Prostate gland (tissue), 2 donors: Measurements from ENCODE around the gene TCTA. TPM values are rescaled to one million over a fixed set of nuclear protein-coding genes. Genes with fewer than 3 reads are reported as not detected.

Source experiments
- DNase-seq: peaks from one replicate; pipeline ENCODE4 v3.0.0-alpha.2; 2019; ENCODE audit warnings: low spot score
- H3K27ac ChIP-seq, 2 donors: fragments of 200-600 bp; sonication (generic); 2 replicates each; pipeline ENCODE4 v1.5.1; 2017 to 2019
- H3K27me3 ChIP-seq: fragments of 200-600 bp; sonication (generic); replicated peaks from 2 replicates; pipeline ENCODE4 v1.5.1; 2019; ENCODE audit not compliant: insufficient read depth
- H3K36me3 ChIP-seq, 2 donors: fragments of 200-600 bp; sonication (generic); 1 replicate in 1 of 2; 2 replicates in 1 of 2; pipeline versions ENCODE4 v1.5.1 to v1.8.1; 2017 to 2019
- H3K4me1 ChIP-seq: fragments of 200-600 bp; sonication (generic); replicated peaks from 2 replicates; pipeline ENCODE4 v1.5.1; 2019
- H3K4me3 ChIP-seq, 2 donors: fragments of 200-600 bp; sonication (generic); 2 replicates each; pipeline ENCODE4 v1.5.1; 2017 to 2019
- H3K9me3 ChIP-seq: fragments of 200-600 bp; sonication (generic); 2 replicates; pipeline ENCODE4 v1.5.1; 2017
- POLR2A ChIP-seq: fragments of 450-650 bp; IDR thresholded peaks from one replicate; pipeline ENCODE4 v1.6.1; 2016; ENCODE audit warnings: antibody characterized with exemption, mild to moderate bottlenecking
- POLR2AphosphoS5 ChIP-seq: sonication (generic); formaldehyde crosslinking; IDR thresholded peaks from one replicate; pipeline ENCODE4 v1.6.1; 2017; ENCODE audit warnings: antibody characterized with exemption
- WGBS: methylation state at CpG from one replicate; pipeline ENCODE4 v1.1.5; 2018; 5-methylcytosine and 5-hydroxymethylcytosine counted together
- intact Hi-C: fragments of 100-400 bp; cut with DNase I; formaldehyde crosslinking; loops from one replicate; pipeline ENCODE4 v1.14.2; 2022
- total RNA-seq, 2 donors: library from RNA; depleted of rRNA; stranded (reverse); fragments of >200 nt; gene quantifications; one replicate each; pipeline ENCODE4 v1.1.0, GENCODE V29; 2016
- TF ChIP-seq, protein P1 (sequence below), 4 experiments: fragments of 200-600 bp in 2 of 4; fragments of 450-650 bp in 2 of 4; sonication (generic) in 2 of 4; IDR thresholded peaks; 1 replicate in 3 of 4; 2 replicates in 1 of 4; pipeline ENCODE4 v1.5.1; 2016 to 2019; ENCODE audit warnings: antibody characterized with exemption in 4 of 4, mild to moderate bottlenecking in 2 of 4, moderate library complexity in 2 of 4

Gene TCTA
- total RNA-seq, 2 donors from 2014 or later, result 39.6 to 70.0 TPM

DNA sequence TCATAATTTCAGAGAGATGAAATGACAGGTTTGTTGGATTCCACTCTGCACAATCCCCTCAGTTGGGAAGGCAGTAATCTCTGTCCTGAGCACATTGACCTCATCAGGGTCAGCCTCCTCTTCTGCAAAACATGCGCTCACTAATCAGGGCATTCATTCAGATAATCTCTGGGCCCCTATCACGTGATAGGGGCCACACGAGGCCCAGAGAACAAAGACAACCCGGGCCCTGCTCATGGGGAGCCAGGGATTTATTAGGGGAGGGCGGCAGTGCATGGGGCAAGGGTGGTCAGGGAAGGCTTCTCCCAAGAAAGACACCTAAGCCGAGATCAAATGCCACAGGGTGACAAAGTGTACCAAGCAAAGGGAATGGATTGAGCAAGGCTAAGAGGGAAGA, 1.1 kb downstream of the TCTA start:
- Histone ChIP-seq H3K27ac (no peak overlapping the region), H3K36me3 (no peaks in the 10 kb centered on the region), H3K27me3 (no peaks in the 10 kb centered on the region), H3K4me1 (peaks cover 11% of the 10 kb centered on the region), H3K9me3 (no peaks in the 10 kb centered on the region), H3K4me3 (peak overlapping the region; percentile 88 to 98)
- TF ChIP-seq POLR2A (no peak), POLR2AphosphoS5 (no peak)
- TF ChIP-seq, protein P1, sequence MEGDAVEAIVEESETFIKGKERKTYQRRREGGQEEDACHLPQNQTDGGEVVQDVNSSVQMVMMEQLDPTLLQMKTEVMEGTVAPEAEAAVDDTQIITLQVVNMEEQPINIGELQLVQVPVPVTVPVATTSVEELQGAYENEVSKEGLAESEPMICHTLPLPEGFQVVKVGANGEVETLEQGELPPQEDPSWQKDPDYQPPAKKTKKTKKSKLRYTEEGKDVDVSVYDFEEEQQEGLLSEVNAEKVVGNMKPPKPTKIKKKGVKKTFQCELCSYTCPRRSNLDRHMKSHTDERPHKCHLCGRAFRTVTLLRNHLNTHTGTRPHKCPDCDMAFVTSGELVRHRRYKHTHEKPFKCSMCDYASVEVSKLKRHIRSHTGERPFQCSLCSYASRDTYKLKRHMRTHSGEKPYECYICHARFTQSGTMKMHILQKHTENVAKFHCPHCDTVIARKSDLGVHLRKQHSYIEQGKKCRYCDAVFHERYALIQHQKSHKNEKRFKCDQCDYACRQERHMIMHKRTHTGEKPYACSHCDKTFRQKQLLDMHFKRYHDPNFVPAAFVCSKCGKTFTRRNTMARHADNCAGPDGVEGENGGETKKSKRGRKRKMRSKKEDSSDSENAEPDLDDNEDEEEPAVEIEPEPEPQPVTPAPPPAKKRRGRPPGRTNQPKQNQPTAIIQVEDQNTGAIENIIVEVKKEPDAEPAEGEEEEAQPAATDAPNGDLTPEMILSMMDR (IDR thresholded peaks at IDR 0.05), result no peak
- 92% methylated on average over 6 of the region's 6 CpGs for WGBS
- intact Hi-C loops, result loop anchor here (5.0 to 10.0 kb wide), 4 partner anchors 54 to 409 kb away; partner anchors contain the start of genes GPX1, QRICH1 and WDR6
- no peak for DNase-seq

DNA sequence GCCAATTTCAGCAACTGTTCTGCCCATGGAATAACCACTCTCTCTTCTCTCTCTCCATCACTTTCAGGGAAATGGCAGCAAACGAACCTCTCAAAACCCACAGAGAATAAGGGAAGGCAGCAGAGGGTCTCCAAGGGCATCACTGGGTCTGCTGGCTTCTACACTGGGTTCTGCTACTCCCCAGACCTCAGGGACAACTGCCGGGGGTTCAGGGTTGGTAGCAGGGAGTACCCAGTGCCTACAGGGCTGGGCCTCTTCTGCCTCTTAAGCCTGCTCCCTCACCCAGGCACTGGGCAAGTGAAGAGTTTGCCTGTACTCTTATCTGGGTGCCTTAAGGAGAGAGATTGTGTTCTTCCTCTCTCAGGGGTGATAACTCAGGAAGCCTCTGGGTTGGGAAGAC, 2.5 kb downstream of the TCTA start:
- Histone ChIP-seq H3K27ac (no peak overlapping the region), H3K4me3 (no peak overlapping the region), H3K27me3 (no peaks in the 10 kb centered on the region), H3K36me3 (no peaks in the 10 kb centered on the region), H3K4me1 (peaks cover 11% of the 10 kb centered on the region), H3K9me3 (no peaks in the 10 kb centered on the region)
- DNase-seq, result no peak
- intact Hi-C loops, result loop anchor here (5.0 to 10.0 kb wide), 4 partner anchors 53 to 410 kb away; partner anchors contain the start of genes GPX1, QRICH1 and WDR6
- WGBS, result 98% methylated on average over 2 of the region's 2 CpGs
- TF ChIP-seq, protein P1 (IDR thresholded peaks at IDR 0.05), result no peak
- TF ChIP-seq POLR2AphosphoS5 (no peak), POLR2A (no peak)

DNA sequence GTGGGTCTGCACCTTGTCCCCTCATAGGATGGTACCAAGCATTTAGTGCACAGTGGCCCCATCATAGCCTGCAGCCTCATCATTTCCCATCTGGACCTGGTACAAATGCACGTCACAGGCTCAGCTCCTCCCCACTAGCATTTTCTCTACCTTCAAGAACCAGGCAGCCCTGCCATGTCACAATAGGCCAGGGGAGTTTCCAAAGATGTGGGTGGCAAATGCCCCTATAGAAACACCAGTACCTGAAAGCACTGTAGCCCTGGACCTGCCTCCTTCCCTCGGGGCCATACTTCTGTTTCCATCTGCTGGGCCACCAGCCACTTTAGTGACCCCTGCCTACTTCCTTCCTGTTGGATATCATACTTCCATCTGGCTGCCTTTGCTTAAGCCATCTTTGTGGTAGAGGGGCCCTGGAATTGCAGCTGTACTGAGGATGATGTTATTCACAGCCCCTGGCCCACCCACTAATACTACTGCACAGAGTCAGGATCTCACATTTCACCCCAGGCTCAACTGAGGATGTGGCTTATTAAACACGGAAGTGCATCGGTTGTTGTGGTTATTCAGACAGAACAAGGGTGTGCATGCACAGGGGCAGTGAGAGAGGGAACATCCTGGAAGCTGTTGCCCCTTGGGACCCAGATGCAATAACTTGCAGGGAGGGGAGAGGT, 3.8 kb downstream of the TCTA start:
- no peak for TF ChIP-seq POLR2A
- TF ChIP-seq, protein P1 (IDR thresholded peaks at IDR 0.05), result no peak
- no peak for TF ChIP-seq POLR2AphosphoS5
- 37% methylated on average over 4 of the region's 4 CpGs for WGBS
- Histone ChIP-seq H3K4me3 (no peak overlapping the region), H3K9me3 (no peaks in the 10 kb centered on the region), H3K27ac (no peak overlapping the region), H3K36me3 (no peaks in the 10 kb centered on the region), H3K4me1 (peaks cover 11% of the 10 kb centered on the region), H3K27me3 (no peaks in the 10 kb centered on the region)
- DNase-seq, result no peak
- intact Hi-C loops, result loop anchor here (10.0 kb wide), 1 partner anchor 411 kb away; the partner anchor contains the start of gene WDR6

DNA sequence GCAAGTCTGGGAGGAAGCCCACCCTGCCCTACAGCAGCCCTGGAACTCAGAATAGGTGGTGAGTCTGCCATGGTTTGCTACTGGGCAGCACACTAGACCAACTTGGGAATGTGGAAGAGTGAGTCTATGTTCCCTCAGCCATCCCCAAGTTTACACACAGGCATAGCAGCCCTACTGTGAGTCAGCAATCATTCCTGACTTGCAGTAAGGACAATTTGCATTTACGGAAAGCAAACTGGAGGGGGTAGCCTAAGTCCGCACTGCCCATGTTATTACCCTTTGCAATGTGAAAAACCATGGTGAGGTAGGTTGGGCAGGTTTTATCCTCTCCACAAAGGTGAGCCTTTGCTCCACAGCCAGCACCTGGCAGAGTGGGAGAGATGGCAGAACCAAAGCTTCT, 4.6 kb downstream of the TCTA start:
- H3K36me3 ChIP-seq, result no peaks in the 10 kb centered on the region
- H3K4me1 ChIP-seq, result peaks cover 11% of the 10 kb centered on the region
- intact Hi-C loops, result loop anchor here (10.0 kb wide), 1 partner anchor 412 kb away; the partner anchor contains the start of gene WDR6
- TF ChIP-seq POLR2A, result no peak
- TF ChIP-seq POLR2AphosphoS5, result no peak
- TF ChIP-seq, protein P1 (IDR thresholded peaks at IDR 0.05), result no peak
- no peaks in the 10 kb centered on the region for H3K9me3 ChIP-seq
- H3K27me3 ChIP-seq, result no peaks in the 10 kb centered on the region
- H3K4me3 ChIP-seq, result no peak overlapping the region
- 92% methylated on average over 2 of the region's 2 CpGs for WGBS
- H3K27ac ChIP-seq, result no peak overlapping the region
- no peak for DNase-seq

DNA sequence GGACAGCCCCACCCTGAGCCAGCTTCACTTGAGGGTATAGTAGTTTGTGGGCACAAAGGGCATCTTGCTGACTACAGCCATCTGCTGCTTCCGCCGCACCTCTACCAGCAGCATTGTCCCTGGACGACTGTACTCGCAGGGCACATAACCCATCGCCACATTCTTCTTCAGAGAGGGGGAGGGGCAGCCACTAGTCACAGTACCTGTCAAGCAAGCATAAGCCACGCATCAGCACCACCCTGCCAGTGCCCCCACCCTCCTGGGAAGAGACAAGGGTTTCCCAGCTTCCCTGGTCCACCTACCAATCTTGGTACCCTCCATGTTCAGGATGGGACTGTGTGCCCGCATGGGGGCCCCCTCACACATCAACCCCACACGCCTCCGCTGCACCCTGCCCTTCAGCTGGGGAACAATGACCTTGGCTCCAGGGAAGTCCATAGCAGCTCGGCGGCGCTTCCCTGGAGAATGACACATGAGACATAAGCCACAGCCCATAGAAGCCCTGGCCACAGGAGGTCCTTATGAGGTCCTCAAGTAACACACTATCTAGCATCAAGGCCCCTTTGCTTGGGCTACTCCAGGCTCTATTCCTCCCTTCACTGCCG, 5.4 kb downstream of the TCTA start:
- H3K27ac ChIP-seq, result no peak overlapping the region
- H3K4me1 ChIP-seq, result peaks cover 11% of the 10 kb centered on the region
- H3K36me3 ChIP-seq, result no peaks in the 10 kb centered on the region
- no peaks in the 10 kb centered on the region for H3K9me3 ChIP-seq
- intact Hi-C loops, result loop anchor here (10.0 kb wide), 1 partner anchor 413 kb away; the partner anchor contains the start of gene WDR6
- no peaks in the 10 kb centered on the region for H3K27me3 ChIP-seq
- no peak for DNase-seq
- no peak for TF ChIP-seq POLR2A
- TF ChIP-seq, protein P1 (IDR thresholded peaks at IDR 0.05), result no peak
- no peak for TF ChIP-seq POLR2AphosphoS5
- H3K4me3 ChIP-seq, result no peak overlapping the region
- WGBS, result 82% methylated on average over 13 of the region's 13 CpGs
